ENCODE results near the gene STUM.

- TF ChIP-seq, protein P1, sequence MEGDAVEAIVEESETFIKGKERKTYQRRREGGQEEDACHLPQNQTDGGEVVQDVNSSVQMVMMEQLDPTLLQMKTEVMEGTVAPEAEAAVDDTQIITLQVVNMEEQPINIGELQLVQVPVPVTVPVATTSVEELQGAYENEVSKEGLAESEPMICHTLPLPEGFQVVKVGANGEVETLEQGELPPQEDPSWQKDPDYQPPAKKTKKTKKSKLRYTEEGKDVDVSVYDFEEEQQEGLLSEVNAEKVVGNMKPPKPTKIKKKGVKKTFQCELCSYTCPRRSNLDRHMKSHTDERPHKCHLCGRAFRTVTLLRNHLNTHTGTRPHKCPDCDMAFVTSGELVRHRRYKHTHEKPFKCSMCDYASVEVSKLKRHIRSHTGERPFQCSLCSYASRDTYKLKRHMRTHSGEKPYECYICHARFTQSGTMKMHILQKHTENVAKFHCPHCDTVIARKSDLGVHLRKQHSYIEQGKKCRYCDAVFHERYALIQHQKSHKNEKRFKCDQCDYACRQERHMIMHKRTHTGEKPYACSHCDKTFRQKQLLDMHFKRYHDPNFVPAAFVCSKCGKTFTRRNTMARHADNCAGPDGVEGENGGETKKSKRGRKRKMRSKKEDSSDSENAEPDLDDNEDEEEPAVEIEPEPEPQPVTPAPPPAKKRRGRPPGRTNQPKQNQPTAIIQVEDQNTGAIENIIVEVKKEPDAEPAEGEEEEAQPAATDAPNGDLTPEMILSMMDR (IDR thresholded peaks at IDR 0.05), result no peak
- TF ChIP-seq POLR2A (IDR thresholded peaks at IDR 0.05), result no peak
- no peak for TF ChIP-seq POLR2AphosphoS5 (IDR thresholded peaks at IDR 0.05)
- no peak for TF ChIP-seq EP300 (IDR thresholded peaks at IDR 0.05)
Observed at GRCh38 chr1:226647719-226648118, 99.2 kb downstream of the STUM start.
